HG03045 (cell line): ENCODE data around the gene MATN1.
A peak's percentile ranks its signal among the peaks of the same experiment; 100 is the strongest.

Source experiments
- ATAC-seq: cut with Tn5 transposase; IDR thresholded peaks from one replicate; pipeline ENCODE4 v1.9.1; 2021; ENCODE audit warnings: mild to moderate bottlenecking, moderate library complexity; ENCODE audit not compliant: unreplicated experiment

Gene MATN1

DNA sequence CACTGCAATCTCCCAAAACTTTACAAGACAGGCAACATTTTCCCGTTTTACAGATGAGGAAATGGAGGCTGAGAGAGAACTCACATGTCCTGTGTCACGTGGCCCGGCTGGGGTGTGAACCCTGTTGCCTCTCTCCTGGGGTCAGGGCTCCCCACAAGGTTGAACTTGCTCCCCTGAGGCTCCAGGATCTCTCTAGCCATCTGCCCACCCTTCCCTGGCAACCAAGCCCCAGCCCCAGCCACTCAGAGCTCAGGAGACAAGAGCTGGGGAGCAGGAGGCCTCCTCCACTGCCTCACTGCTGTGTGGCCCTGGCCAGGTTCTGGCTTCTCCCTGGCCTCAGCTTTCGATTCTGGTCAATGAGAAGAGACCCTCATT lies 22.4 kb upstream of the MATN1 start:
- ATAC-seq: no peak

GRCh38 chr1:30745156-30745833 lies 21.9 kb upstream of the MATN1 start:
- ATAC-seq: no peak

DNA sequence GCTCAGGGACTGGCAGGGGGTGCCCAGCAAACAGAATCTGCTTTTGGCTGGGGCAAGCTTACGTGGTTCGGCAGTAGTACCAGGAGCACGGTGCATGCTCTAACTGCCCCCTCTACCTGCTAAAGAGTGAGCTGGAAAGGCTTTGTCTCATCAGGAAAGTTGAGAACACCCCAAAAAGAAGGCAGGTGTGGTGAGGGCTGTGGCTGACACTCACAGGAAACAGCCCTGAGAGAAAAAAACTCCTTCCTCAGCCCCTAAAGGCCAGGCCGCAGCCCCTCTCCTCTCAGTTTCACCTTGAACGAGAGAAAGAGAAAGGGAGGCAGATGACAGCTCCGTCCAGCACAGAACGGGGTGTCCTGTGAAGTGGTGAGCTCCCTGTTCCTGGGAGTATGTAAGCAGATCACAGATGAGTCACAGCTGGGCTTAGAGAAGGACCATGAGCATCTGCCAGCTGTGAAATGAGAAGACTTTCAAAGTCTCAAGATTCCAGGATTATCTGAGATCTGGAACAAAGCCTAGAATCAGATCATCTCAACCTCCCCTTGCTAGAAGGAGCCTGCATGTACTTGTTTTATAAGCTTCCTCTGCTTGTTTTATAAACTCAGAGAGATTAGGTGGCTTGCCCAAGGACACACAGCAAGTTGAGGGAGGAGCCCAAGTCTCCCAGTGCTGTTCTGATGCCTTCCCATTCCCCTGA lies 20.8 kb upstream of the MATN1 start:
- ATAC-seq: peak; percentile 26

DNA sequence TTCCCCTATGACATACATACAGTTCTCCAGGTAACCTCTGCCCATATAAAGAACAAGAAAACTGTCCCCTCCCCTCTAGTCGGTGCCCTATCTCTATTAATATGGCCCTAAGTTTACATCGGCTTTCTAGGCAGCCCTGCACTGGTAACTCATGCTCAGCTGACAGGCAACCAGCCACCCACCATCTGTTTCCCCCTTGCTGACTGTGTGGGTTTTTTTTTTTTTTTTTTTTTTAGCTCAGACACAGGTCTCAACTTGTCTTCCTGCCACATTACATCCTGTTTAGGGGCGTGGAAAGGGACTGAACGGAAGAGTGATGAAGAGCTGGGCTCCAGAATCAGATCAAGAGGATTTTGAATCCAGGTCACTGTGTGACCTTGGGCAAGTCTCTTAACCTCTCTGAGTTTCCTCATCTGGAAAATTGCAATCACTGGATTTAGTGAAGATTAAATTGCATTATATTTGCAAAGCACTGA lies 20.2 kb upstream of the MATN1 start:
- ATAC-seq: no peak

- ATAC-seq: no peak
Measured at GRCh38 chr1:30742963-30743559, 19.7 kb upstream of the MATN1 start.

DNA sequence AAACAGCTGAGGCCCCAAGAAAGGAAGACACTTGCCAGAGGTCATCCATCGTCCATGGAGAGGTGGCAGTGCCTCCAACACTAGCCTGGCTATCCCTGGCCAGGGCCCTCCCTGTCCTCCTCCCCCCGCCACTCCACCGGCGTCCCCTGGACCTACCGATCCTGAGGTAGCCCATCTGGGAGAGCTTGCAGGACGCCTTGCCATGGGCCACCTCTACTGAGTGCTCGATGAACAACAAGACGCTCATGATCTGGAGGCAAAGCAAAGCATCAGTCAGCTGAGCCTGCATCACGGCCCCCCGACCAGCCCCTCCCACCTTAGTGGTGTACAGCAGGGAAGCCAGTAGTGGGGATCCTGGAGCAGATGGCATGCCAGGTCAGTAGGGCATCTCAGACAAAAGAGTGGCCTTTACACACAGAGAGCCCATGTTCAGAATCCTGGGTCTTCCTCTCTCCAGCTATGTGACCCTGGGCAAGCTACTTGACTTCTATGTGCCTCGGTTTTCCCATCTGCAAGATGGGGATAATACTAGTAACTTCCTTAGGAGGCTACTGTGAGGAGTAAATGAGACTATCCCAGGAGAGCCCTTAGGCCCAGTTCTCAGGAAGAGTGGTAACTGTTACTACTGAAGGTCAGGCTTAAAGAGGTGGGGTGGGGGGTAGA lies 19.0 kb upstream of the MATN1 start:
- ATAC-seq: no peak

DNA sequence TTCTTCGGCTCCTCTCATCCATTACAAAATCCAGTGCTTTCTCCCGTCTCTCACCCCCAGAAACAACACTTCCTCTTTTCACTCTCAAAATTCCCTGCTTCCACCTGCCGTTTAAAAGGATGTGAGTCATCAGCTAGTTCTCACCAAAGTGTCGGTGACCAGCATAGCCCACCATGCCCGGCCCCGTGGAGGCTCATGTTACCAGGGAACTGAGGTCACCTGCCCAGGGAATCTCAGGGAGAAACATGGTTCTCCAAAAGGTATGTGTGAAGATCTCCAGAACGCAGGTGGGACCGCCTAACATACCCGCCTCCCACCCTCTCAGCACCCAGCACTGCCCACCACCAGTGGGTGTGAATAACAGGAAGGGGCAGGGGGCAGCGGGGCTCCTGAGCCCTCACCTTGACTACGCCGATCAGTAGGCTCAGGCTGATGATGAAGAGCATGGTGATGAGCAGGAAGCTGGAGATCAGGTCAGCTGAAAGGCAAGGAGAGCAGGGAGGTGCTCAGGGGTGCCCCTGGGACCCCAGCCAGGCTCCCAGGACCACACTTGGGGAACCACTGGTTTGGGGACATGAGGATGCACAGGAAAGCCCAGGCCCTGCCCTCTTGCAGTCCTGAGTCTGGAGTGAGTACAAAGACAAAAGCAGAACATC lies 18.0 kb upstream of the MATN1 start:
- ATAC-seq: no peak

- no peak for ATAC-seq
Measured at GRCh38 chr1:30740251-30741238, 17.2 kb upstream of the MATN1 start.

GRCh38 chr1:30739601-30740000 lies 16.2 kb upstream of the MATN1 start:
- no peak for ATAC-seq

DNA sequence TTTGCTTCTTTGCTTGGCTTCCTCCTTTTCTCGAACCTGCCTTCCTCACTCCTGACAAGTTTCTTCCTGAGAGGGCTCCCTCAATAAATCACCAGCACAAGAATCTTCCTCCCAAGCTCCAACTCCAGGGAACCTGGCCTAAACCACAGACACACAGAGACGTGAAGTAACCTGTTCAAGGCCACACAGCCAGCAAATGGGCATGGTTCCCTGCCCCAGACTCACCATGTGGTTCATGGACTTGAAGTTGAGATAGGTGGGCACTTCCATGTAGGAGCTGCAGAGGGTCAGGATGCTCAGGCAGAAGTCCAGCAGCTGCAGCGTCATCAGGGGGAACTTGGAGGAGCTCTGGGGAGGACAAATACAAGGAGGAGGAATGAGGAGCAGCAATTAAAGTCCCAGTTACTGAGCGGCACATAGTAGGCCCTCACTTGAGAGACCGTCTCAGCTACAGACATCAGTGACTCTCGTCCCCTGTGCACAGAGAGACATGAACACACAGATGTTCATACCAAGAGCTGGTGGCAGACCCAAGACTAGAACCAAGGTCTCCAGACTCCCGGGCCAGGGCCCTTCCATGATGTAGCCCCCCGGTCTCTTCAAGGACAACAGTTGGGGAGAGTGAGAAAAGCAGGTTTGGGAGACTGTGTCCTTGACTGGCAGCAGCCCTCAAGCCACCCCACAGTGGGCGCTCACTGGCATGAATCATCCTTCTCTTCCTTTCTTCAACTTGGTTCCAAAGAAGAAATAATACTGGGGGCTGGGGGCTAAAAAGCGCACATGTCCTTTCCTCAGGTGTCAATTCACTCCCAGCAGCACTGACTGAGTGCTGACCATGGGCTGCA lies 15.6 kb upstream of the MATN1 start:
- ATAC-seq: no peak

- no peak for ATAC-seq
Measured at GRCh38 chr1:30738040-30738714, 14.8 kb upstream of the MATN1 start.

- no peak for ATAC-seq
Measured at GRCh38 chr1:30737357-30738039, 14.1 kb upstream of the MATN1 start.

DNA sequence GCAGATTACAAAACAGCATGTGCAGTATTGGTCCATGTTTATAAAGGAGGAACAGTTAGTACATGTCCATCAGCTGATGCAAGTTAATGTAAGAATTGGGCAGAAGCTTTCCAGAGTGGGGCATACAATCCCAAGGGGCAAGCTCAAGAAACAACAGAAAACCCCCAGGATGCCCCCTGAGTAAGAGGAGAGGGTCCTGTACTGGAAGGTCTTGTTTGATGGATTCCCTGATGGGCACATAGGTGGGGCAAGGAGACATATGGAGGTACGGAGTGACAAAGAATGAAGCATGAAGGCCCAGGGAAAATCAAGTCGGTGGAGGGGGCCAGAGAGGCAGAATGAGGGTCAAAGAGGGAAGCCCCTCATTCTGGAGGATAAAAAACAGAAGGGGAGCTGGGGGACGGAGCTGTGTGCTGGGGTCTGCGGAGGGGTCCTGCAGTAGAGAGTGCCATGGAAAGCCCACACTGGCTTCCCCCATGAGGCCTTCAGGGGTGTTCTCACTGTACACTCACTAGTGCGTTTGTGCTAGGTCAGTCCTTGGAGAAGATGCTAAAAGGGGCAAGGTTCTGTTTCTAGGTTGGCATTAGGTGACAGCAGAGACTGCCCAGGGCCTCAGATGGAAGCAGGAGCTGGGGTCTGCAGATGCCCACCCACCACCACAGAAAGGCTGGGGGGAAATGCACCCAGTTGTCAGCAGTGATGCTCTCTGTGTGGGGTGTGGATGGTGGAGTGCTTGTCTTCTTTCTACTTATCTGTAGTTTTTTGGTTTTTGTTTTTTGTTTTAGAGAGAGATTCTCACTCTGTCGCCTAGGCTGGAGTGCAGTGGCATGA lies 12.5 kb upstream of the MATN1 start:
- ATAC-seq: no peak

- no peak for ATAC-seq
Measured at GRCh38 chr1:30735124-30735523, 11.7 kb upstream of the MATN1 start.

DNA sequence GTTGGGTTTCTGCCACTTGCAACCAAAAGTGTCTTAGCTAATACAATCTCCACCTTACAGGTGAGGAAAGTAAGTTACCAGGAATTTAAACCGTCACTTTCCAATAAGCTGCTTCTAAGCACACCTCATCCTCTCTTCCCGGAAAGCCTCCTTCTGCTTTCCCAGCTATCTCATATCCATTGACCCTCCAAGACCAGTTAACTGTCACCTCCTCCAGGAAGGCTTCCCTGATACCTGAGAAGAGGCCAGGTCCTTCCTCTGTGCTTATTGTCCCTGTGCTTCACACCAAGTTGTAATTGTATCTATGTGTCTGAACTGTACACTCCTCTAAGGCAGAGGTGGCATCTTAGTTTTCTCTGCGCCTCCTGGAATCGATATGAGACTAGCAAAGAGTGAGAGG lies 11.2 kb upstream of the MATN1 start:
- ATAC-seq: no peak

- no peak for ATAC-seq
Measured at GRCh38 chr1:30734106-30734505, 10.7 kb upstream of the MATN1 start.

DNA sequence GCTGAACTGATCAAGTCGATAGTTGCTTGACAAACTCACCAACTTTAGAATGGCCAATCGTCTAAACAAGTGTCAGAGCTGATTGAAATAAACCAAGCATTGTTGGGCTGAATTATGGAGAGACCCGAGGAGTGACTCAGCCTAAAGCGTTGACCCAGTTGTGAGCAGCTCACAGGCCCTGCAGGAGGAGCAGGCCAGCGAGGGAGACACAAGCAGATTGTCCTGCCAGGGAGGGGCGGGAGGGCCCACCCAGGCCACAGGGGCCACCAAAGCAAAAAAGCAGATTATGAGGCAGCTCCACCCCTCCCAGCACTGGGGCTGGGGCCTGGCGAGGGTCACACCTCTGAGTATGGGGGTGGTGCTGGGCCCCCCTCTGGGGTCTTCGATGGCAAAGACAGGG lies 10.1 kb upstream of the MATN1 start:
- no peak for ATAC-seq
